GM12872 (cell line): ENCODE data around the gene GHR.
A peak's percentile ranks its signal among the peaks of the same experiment; 100 is the strongest.

Source experiments
- TF ChIP-seq, protein P1 (sequence below): IDR thresholded peaks from 3 replicates; pipeline ENCODE4 v1.5.1; 2011; ENCODE audit warnings: low read depth, mild to moderate bottlenecking, low read length, moderate library complexity; ENCODE audit not compliant: insufficient read depth

The GHR gene

DNA sequence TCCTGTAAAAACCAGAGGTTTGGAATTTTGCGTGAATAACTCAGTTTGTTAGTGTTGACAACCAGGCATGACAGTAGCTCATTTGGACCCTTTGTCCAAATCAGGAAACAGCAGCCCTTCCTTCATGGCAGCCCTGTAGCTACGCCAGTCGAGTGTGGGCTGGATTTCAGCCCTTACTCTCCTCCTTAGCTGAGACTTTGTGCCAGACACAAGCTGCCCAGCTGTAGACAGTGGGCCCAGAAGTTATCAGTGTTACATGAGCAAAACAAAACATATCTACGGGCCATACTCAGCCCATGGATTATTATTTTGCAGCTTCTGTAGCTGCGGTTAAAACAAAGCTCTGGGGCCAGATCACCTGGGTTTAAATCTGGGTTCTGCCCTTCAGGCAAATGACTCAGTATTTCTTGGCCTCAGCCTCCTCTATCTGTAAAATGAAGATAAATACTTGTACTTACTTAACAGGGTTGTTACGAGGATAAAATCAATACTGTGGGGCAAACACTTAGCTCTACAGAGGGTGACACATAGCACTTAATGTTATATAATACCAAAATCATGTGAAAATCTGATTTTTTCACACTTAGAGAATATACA, 76.9 kb downstream of the GHR start:
- TF ChIP-seq, protein P1, sequence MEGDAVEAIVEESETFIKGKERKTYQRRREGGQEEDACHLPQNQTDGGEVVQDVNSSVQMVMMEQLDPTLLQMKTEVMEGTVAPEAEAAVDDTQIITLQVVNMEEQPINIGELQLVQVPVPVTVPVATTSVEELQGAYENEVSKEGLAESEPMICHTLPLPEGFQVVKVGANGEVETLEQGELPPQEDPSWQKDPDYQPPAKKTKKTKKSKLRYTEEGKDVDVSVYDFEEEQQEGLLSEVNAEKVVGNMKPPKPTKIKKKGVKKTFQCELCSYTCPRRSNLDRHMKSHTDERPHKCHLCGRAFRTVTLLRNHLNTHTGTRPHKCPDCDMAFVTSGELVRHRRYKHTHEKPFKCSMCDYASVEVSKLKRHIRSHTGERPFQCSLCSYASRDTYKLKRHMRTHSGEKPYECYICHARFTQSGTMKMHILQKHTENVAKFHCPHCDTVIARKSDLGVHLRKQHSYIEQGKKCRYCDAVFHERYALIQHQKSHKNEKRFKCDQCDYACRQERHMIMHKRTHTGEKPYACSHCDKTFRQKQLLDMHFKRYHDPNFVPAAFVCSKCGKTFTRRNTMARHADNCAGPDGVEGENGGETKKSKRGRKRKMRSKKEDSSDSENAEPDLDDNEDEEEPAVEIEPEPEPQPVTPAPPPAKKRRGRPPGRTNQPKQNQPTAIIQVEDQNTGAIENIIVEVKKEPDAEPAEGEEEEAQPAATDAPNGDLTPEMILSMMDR, result no peak

DNA sequence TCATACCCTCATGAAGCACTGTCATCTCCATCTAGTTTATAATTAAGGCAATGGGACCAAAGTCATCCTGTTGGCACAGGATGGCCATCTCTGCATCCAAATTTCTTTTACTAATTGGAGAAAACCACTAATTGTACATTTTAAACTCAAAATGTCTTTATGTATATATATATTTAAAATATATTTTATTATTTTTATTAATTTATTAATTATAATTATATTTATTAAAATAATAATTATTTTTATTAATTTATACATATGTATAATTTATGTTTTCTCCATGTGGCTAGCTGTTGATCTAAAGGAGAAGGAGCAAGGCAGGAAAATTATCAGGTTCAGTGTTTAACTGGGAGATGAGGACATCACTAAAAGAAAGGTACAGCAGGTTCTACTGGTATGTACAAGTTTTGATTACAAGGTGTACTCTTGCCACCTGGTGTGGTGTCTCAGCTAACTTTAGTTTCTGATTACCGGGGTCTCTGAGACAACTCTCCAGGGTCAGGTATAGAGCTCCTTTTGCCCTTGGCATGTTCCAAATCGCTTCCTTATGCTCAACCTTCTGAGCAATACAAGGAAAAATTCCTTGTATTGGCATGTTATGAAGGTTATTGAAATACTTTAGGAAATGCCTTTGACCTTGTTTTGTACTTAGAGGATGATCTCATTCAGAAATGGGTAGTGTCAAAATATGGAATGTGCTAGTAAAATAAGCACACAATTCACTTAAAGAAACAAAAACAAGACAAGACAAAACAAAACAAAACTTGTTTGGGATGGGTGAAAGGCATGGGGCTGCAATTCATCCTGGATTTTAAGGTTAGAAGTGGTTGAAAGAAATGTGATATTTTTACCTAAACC, 79.6 kb downstream of the GHR start:
- TF ChIP-seq, protein P1, result no peak

DNA sequence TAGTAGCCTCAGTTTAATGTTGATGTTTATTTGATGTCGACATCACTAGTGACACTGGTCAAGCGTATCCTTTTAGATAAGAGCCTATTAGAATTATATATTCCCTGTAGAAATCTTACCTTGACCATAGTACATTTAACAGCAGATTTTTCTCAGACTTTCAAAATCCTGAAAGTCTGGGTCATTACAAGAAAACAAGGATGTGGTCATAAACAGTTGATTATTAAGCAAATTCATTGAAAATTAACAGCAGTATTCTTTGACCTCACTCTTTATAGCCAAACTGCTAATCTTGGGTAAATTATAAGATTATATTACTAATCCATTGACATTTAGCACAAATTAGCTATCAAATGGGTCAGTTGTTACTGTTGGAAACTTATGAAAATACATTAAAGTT, 83.4 kb downstream of the GHR start:
- TF ChIP-seq, protein P1, result no peak

DNA sequence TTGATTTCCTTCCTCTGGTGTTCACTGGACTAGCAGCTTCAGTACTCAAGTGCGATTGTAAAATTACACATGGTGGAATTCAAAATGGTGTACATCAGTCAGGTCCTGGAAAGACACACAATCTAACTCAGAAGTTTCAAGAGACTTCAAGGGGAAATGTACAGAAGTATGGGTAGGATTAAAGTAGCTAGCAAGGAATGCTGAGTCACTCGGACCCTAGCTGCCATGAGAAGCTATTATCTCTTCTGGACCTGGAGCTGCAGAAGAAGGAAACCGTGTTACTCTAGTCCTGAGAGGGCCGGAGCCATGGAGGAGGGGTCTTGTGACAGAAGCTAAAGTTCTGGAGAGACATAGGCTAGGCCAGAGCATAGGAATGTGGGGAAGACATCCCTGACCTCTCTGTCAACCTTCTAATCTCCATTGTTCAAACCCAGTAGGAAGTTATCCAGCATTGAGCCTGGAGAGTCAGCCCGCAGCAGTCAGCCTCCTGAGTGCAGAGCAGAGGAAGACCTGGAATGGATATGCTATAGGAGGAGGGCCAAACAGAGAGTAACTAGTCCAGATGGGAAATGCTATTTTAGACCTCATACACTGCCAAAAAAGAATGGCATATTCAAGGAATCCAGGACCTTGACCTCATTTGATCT, 84.3 kb downstream of the GHR start:
- TF ChIP-seq, protein P1, result no peak

DNA sequence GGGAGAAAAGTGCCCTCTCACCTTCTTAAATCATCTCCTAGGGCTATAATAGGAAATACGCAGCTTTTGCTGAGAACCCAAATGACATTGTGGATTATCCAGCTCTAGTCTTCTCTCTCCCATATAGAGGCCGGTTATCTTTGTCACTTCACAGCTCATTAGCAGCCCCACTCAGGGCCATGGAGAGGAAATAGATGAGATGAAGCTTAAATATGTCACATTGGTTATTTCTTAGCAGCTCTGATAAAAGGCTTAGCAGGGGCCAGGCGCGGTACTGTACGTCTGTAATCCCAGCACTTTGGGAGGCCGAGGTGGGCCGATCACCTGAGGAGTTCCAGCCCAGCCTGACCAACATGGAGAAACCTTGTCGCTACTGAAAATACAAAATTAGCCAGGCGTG, 90.0 kb downstream of the GHR start:
- TF ChIP-seq, protein P1, result no peak

DNA sequence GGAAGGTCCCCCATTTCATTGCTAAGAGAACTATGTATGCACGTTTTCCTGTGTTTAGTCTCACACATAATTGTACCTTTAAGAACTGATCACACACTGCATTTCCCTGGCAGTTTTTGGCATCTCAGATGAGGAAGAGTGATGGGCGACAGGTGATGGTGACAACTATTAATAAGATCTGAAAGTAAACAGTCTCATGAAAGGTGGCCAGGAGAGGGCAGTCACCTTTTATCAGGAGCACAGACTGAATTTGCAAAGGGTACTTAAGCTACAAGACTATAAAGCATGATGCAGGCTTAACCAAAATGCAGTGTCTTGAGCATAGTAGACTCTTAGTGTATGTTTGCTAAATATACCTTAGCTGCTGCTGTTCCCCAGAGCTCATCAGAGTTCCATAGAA, 91.5 kb downstream of the GHR start:
- TF ChIP-seq, protein P1, result 0 out of 3 replicates have a peak, but pooled peaks have one; percentile 20

DNA sequence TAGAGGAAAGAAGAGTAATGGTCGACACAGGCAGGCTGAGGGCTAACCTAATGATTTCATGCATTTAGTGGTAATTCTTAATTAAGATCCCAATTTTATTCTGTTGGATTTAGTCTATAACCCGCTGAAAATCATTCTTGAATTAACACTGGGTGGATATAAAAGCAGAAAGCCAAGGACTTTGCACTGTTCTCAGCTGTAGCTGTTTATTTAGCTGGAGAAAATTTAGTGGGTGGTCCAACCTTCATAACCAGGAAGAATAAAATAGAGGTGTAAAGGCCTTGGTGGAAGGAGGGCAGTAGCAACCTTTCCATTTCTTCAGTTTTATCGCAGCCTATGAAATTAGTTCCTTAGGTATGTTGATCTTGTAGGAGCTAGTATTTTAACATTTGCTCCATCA, 92.3 kb downstream of the GHR start:
- TF ChIP-seq, protein P1, result no peak
